H1 (cell line): Measurements from ENCODE around the gene GUCY2D. TPM values are rescaled to one million over a fixed set of nuclear protein-coding genes. Genes with fewer than 3 reads are reported as not detected.

ENCODE experiments used
- TAF7 ChIP-seq: optimal IDR thresholded peaks from 2 replicates; pipeline ENCODE3; 2011; ENCODE audit warnings: low read depth, mild to moderate bottlenecking, inconsistent platforms, low read length, moderate library complexity, borderline replicate concordance
- polyA plus RNA-seq, 7 experiments: library from polyadenylated mRNA; depleted of rRNA in 3 of 7; stranded (reverse) in 5 of 7; unstranded in 2 of 7; fragments of >200 nt in 5 of 7; fragments of 200-250 nt in 2 of 7; gene quantifications; 1 replicate in 5 of 7; 2 replicates in 1 of 7; 4 replicates in 1 of 7; pipeline versions ENCODE4 v1.2.1 to v1.2.3, GENCODE V29; 2011 to 2013; ENCODE audit warnings: missing spikeins in 2 of 7, mixed read lengths in 2 of 7
- total RNA-seq: library from RNA; stranded (reverse); fragmentation: NEBNext Ultra II Directional; extraction: Animal tissue kit (Norgen Biotek cat#: 25700); gene quantifications from 2 replicates; pipeline ENCODE4 v1.2.1, GENCODE V29; 2021

The GUCY2D gene
- total and polyA plus RNA-seq, 2 of the 8 experiments (the other 6 are each of a cell fraction or from before 2014, with no cell fraction given) = 0.20 to 0.48 TPM

DNA sequence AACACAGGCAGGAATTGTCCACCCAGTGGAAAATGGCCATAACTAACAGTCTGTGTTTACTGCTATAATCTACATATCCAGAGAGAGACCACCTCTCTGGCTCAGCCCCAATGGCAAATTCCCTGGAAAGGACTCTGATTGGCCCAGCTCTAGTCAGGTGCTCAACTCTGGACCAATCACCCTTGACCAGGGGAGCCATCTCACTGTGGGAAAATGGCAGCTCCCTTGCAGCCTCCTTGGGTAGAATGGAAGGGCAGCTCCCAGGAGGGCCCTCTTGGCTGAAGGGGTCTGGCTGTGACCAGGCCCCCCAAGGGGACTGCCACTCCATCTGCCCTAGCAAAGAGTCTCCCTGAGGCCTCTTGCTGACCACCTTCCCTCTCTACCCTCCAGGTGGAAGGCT lies 39.6 kb downstream of the GUCY2D start (continued):
- no peak for TF ChIP-seq TAF7
